DOHH2 (cell line): ENCODE measurements around the gene CDH4.

Experiments used
- H3F3A ChIP-seq: fragments of 200-600 bp; sonication (generic), shearing (Covaris generic); 2 replicates; pipeline ENCODE4 v1.6.0; 2016; ENCODE audit warnings: antibody characterized with exemption, mild to moderate bottlenecking; ENCODE audit not compliant: control insufficient read depth, insufficient read depth
- H3K27ac ChIP-seq: fragments of 200-600 bp; sonication (generic); 2 replicates; pipeline ENCODE4 v1.5.1; 2014; ENCODE audit warnings: low read depth, mild to moderate bottlenecking, low read length, moderate library complexity
- H3K27me3 ChIP-seq: fragments of 200-600 bp; sonication (generic); 2 replicates; pipeline ENCODE4 v1.6.1; 2014; ENCODE audit warnings: mild to moderate bottlenecking, low read length, mixed read lengths; ENCODE audit not compliant: control insufficient read depth
- H3K36me3 ChIP-seq: fragments of 200-600 bp; sonication (generic); 2 replicates; pipeline ENCODE4 v1.6.1; 2014; ENCODE audit warnings: mild to moderate bottlenecking, low read length, moderate library complexity, mixed read lengths; ENCODE audit not compliant: control insufficient read depth
- H3K4me1 ChIP-seq: fragments of 200-600 bp; sonication (generic); 2 replicates; pipeline ENCODE4 v1.6.1; 2014; ENCODE audit warnings: mild to moderate bottlenecking, low read length, mixed read lengths; ENCODE audit not compliant: control insufficient read depth
- H3K4me2 ChIP-seq: fragments of 200-600 bp; sonication (generic); 2 replicates; pipeline ENCODE4 v1.6.0; 2014; ENCODE audit warnings: mild to moderate bottlenecking, low read length, moderate library complexity
- H3K4me3 ChIP-seq: fragments of 200-600 bp; sonication (generic); 2 replicates; pipeline ENCODE4 v1.5.1; 2014; ENCODE audit warnings: mild to moderate bottlenecking, low read length, mixed read lengths
- H3K79me2 ChIP-seq: fragments of 200-600 bp; sonication (generic); 2 replicates; pipeline ENCODE4 v1.6.1; 2014; ENCODE audit warnings: mild to moderate bottlenecking, low read length, mixed read lengths; ENCODE audit not compliant: control insufficient read depth
- H3K9me2 ChIP-seq: fragments of 200-600 bp; sonication (generic); replicated peaks from 2 replicates; pipeline ENCODE4 v1.6.1; 2014; ENCODE audit warnings: mild to moderate bottlenecking, low read length, mixed read lengths; ENCODE audit not compliant: control insufficient read depth
- H3K9me3 ChIP-seq: fragments of 200-600 bp; sonication (generic); 2 replicates; pipeline ENCODE4 v1.6.1; 2014; ENCODE audit warnings: antibody characterized with exemption, low read length, mixed read lengths; ENCODE audit not compliant: control insufficient read depth, insufficient read depth
- H4K20me1 ChIP-seq: fragments of 200-600 bp; sonication (generic); 2 replicates; pipeline ENCODE4 v1.6.0; 2014; ENCODE audit warnings: low read depth, mild to moderate bottlenecking, antibody characterized with exemption, low read length, moderate library complexity; ENCODE audit not compliant: control insufficient read depth, insufficient read depth
- CTCF ChIP-seq: fragments of 200-600 bp; sonication (generic); IDR thresholded peaks from one replicate; pipeline ENCODE4 v1.5.1; 2014; ENCODE audit warnings: antibody characterized with exemption, mild to moderate bottlenecking, low read depth, low read length; ENCODE audit not compliant: poor library complexity, severe bottlenecking
- EZH2phosphoT487 ChIP-seq: fragments of 200-600 bp; sonication (generic); IDR thresholded peaks from 2 replicates; pipeline ENCODE4 v1.6.1; 2017; ENCODE audit warnings: borderline replicate concordance, mild to moderate bottlenecking, antibody characterized with exemption, low read length, moderate library complexity, mixed read lengths

CDH4 gene

GRCh38 chr20:61804752-61805295 is 552.8 kb downstream of the CDH4 start:
- H3F3A ChIP-seq, result no peaks in the 10 kb centered on the region
- no peaks in the 10 kb centered on the region for H3K36me3 ChIP-seq
- no peaks in the 10 kb centered on the region for H3K27me3 ChIP-seq
- no peaks in the 10 kb centered on the region for H3K9me2 ChIP-seq
- H3K79me2 ChIP-seq, result no peaks in the 10 kb centered on the region
- no peak overlapping the region for H3K4me3 ChIP-seq
- no peak overlapping the region for H3K27ac ChIP-seq
- H3K4me2 ChIP-seq, result no peak overlapping the region
- TF ChIP-seq CTCF (no peak), EZH2phosphoT487 (no peak)
- no peaks in the 10 kb centered on the region for H4K20me1 ChIP-seq
- no peaks in the 10 kb centered on the region for H3K4me1 ChIP-seq
- H3K9me3 ChIP-seq, result no peaks in the 10 kb centered on the region

GRCh38 chr20:61805365-61805764 is 553.3 kb downstream of the CDH4 start:
- Histone ChIP-seq H3F3A (no peaks in the 10 kb centered on the region), H3K36me3 (no peaks in the 10 kb centered on the region), H3K79me2 (no peaks in the 10 kb centered on the region), H3K9me3 (no peaks in the 10 kb centered on the region), H3K27ac (no peak overlapping the region), H3K4me3 (no peak overlapping the region), H3K9me2 (no peaks in the 10 kb centered on the region), H3K4me2 (no peak overlapping the region), H3K27me3 (no peaks in the 10 kb centered on the region), H3K4me1 (no peaks in the 10 kb centered on the region), H4K20me1 (no peaks in the 10 kb centered on the region)
- no peak for TF ChIP-seq CTCF
- no peak for TF ChIP-seq EZH2phosphoT487

- no peaks in the 10 kb centered on the region for H3K27me3 ChIP-seq
- H3K4me3 ChIP-seq, result no peak overlapping the region
- H3K9me2 ChIP-seq, result no peaks in the 10 kb centered on the region
- no peaks in the 10 kb centered on the region for H3K79me2 ChIP-seq
- TF ChIP-seq EZH2phosphoT487, result no peak
- TF ChIP-seq CTCF, result no peak
- no peak overlapping the region for H3K27ac ChIP-seq
- H4K20me1 ChIP-seq, result no peaks in the 10 kb centered on the region
- H3K9me3 ChIP-seq, result no peaks in the 10 kb centered on the region
- no peaks in the 10 kb centered on the region for H3K36me3 ChIP-seq
- H3K4me2 ChIP-seq, result no peak overlapping the region
- H3K4me1 ChIP-seq, result no peaks in the 10 kb centered on the region
- no peaks in the 10 kb centered on the region for H3F3A ChIP-seq
Observed at GRCh38 chr20:61805781-61806180, 553.7 kb downstream of the CDH4 start.

GRCh38 chr20:61806314-61806713 is 554.3 kb downstream of the CDH4 start:
- Histone ChIP-seq H3K27ac (no peak overlapping the region), H3K79me2 (no peaks in the 10 kb centered on the region), H3K4me2 (no peak overlapping the region), H4K20me1 (no peaks in the 10 kb centered on the region), H3K9me3 (no peaks in the 10 kb centered on the region), H3K4me1 (no peaks in the 10 kb centered on the region), H3K36me3 (no peaks in the 10 kb centered on the region), H3F3A (no peaks in the 10 kb centered on the region), H3K4me3 (no peak overlapping the region), H3K27me3 (no peaks in the 10 kb centered on the region), H3K9me2 (no peaks in the 10 kb centered on the region)
- no peak for TF ChIP-seq EZH2phosphoT487
- TF ChIP-seq CTCF, result no peak
